Suprapubic skin (tissue), 2 donors: ENCODE measurements around the gene TIGAR.

ENCODE experiments used
- EP300 ChIP-seq: sonication (generic); formaldehyde crosslinking; IDR thresholded peaks from one replicate; pipeline ENCODE4 v1.6.1; 2017; ENCODE audit warnings: antibody characterized with exemption
- POLR2A ChIP-seq, 2 donors: fragments of 450-650 bp; IDR thresholded peaks; one replicate each; pipeline ENCODE4 v1.6.1; 2017; ENCODE audit warnings: antibody characterized with exemption in 2 of 2, mild to moderate bottlenecking in 2 of 2, moderate library complexity in 2 of 2

- no peak for TF ChIP-seq POLR2A (IDR thresholded peaks at IDR 0.05)
- no peak for TF ChIP-seq EP300
Measured at GRCh38 chr12:4401117-4401516, 80.1 kb downstream of the TIGAR start.
